Chondrocyte (in vitro differentiated cells): ENCODE results near the gene ZC3H12C. TPM values are rescaled to one million over a fixed set of nuclear protein-coding genes. Genes with fewer than 3 reads are reported as not detected.
A peak's percentile ranks its signal among the peaks of the same experiment; 100 is the strongest.

Experiments used
- DNase-seq: peaks from one replicate; pipeline ENCODE4 v3.0.0; 2021; ENCODE audit warnings: mixed read lengths, low spot score
- H3K27ac Mint-ChIP-seq: one replicate; pipeline ENCODE4 v1.8.0; 2021; ENCODE audit warnings: mild to moderate bottlenecking, moderate library complexity, mixed read lengths; ENCODE audit not compliant: unreplicated experiment
- H3K27me3 Mint-ChIP-seq: 2 replicates; pipeline ENCODE4 v1.8.0; 2021; ENCODE audit warnings: low read depth, mixed read lengths
- H3K36me3 Mint-ChIP-seq: 2 replicates; pipeline ENCODE4 v1.8.0; 2021; ENCODE audit warnings: low read depth, mixed read lengths
- H3K4me1 Mint-ChIP-seq: 2 replicates; pipeline ENCODE4 v1.8.0; 2021; ENCODE audit warnings: low read depth, mild to moderate bottlenecking, mixed read lengths
- H3K4me3 Mint-ChIP-seq: one replicate; pipeline ENCODE4 v1.8.0; 2021; ENCODE audit warnings: mild to moderate bottlenecking, moderate library complexity, mixed read lengths; ENCODE audit not compliant: unreplicated experiment
- H3K9me3 Mint-ChIP-seq: 2 replicates; pipeline ENCODE4 v1.8.0; 2021; ENCODE audit warnings: low read depth, mixed read lengths
- CTCF ChIP-seq: fragments of 200-600 bp; sonication (generic); IDR thresholded peaks from 2 replicates; pipeline ENCODE4 v1.5.0; 2021; ENCODE audit warnings: antibody characterized with exemption, mild to moderate bottlenecking, moderate library complexity
- total RNA-seq: library from RNA; stranded (reverse); gene quantifications from 3 replicates; pipeline ENCODE4 v1.2.1, GENCODE V29; 2021

ZC3H12C gene
- total RNA-seq, 1 donor from 2014 or later, result 10.1 TPM

DNA sequence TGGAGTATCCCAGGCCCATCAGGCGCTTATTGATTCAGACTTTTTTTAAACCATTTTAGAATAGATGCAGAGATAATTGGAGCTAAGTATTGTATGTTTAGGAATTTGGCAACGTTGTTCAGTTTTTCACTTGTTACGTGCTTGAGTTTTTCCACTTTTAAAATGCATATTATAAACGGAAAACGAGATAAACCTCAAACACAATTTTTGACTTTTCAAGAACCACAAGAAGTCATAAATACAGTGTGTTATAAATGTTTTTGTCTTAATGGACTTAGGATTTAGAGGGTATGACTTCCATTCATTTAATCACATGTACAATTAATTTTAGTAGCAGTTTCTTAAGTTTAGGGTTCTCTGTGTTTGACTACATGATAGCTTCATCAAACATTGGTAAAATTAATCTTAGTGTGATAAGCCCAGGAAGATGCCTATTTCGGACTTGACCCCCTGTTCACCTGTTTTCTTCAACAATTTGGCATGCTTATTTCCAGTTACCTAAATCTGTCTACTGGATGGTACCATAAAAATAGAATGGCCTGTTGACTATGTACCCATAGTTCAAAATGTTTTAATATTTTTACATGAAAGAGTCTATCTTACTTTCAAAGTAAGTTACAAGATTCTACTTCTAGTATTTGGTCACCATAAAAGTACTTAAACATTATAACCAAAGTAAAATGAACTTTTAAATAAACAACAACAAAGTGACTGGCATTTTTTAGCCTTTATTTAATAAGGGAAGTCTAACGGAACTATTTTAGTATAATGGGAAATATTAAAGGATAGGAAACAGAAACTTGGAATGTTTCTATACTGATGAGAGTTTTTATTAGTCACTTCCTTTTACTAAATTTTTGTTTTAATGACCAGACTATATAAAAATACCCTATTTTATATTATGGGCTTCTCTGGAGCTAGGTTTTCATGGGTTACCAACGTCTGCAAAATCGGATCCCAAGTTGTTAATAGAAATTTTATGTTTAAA lies 1.4 kb downstream of the ZC3H12C start:
- Mint-ChIP-seq H3K9me3 (no peaks in the 10 kb centered on the region), H3K4me1 (peaks cover 42% of the 10 kb centered on the region), H3K27ac (peak overlapping the region; percentile 99), H3K27me3 (no peaks in the 10 kb centered on the region), H3K4me3 (peak overlapping the region; percentile 92), H3K36me3 (no peaks in the 10 kb centered on the region)
- no peak for DNase-seq
- no peak for TF ChIP-seq CTCF

GRCh38 chr11:110095554-110095953 lies 2.4 kb downstream of the ZC3H12C start:
- Mint-ChIP-seq H3K27me3 (no peaks in the 10 kb centered on the region), H3K4me1 (peaks cover 44% of the 10 kb centered on the region), H3K9me3 (no peaks in the 10 kb centered on the region), H3K36me3 (no peaks in the 10 kb centered on the region), H3K4me3 (no peak overlapping the region), H3K27ac (peak overlapping the region; percentile 8)
- no peak for TF ChIP-seq CTCF
- no peak for DNase-seq

DNA sequence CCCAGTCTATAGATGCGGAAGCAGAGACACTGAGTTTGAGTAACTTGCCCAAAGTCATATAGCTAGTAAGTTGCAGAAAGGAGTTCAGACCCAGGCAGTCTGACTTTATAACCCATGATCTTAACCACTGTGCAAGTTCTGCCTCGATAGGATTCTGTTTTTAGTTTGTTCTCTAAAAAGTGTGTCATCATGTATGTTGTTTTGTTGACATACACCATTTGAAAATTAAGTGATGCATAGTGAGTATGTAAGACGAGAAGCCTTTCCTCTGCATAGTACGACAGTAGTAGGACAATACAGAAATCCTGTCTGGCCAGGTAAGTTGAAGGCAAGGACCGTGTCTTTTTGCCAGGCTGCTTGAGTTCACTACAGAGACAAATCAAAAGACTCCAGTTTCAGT lies 3.3 kb downstream of the ZC3H12C start:
- no peak overlapping the region for H3K4me3 Mint-ChIP-seq
- H3K4me1 Mint-ChIP-seq, result peaks cover 44% of the 10 kb centered on the region
- no peak for TF ChIP-seq CTCF
- DNase-seq, result no peak
- H3K9me3 Mint-ChIP-seq, result no peaks in the 10 kb centered on the region
- H3K27me3 Mint-ChIP-seq, result no peaks in the 10 kb centered on the region
- H3K27ac Mint-ChIP-seq, result no peak overlapping the region
- H3K36me3 Mint-ChIP-seq, result no peaks in the 10 kb centered on the region

GRCh38 chr11:110097459-110098012 lies 4.3 kb downstream of the ZC3H12C start:
- DNase-seq, result no peak
- Mint-ChIP-seq H3K36me3 (no peaks in the 10 kb centered on the region), H3K4me1 (peaks cover 39% of the 10 kb centered on the region), H3K27me3 (no peaks in the 10 kb centered on the region), H3K4me3 (no peak overlapping the region), H3K27ac (no peak overlapping the region), H3K9me3 (no peaks in the 10 kb centered on the region)
- TF ChIP-seq CTCF, result no peak

DNA sequence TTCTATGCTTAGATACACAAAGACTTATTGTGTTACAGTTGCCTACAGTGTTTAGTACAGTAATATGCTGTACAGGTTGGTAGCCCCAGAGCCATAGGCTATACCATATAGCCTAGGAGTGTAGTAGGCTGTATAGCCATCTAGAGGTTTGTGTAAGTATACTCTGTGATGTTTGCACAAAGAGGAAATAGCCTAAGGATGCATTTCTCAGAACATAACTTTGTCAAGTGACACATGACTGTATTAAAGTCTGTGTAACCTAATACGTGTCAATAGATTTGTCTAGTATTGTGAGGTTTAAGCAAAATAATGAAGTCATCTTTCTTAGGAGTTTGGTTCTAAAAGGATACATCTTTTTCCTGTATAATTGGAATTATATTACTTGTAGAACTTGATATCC lies 5.5 kb downstream of the ZC3H12C start:
- Mint-ChIP-seq H3K9me3 (no peaks in the 10 kb centered on the region), H3K4me1 (peaks cover 39% of the 10 kb centered on the region), H3K27ac (no peak overlapping the region), H3K4me3 (no peak overlapping the region), H3K27me3 (no peaks in the 10 kb centered on the region), H3K36me3 (no peaks in the 10 kb centered on the region)
- DNase-seq, result no peak
- TF ChIP-seq CTCF, result peak; percentile 38
